Activated T-cell treated with anti-CD3 and anti-CD28 coated beads, Interleukin-2, amount 50 U/mL, for 1 hour (primary cell): ENCODE results near the gene ZBTB20.
"Not testable (repeated sequence)": the region's sequence is repeated elsewhere in the genome, so short reads cannot be mapped to it uniquely, and the experiment has no call there.

Experiments used
- DNase-seq: peaks from one replicate; pipeline ENCODE4 v3.0.0-alpha.2; 2020

ZBTB20 gene

GRCh38 chr3:115146418-115147328 is at the start of gene ZBTB20:
Gene ZBTB20, minus strand, starts transcription at chr3:115147288.
- DNase-seq, result peak; percentile 78

- no peak for DNase-seq
Observed at GRCh38 chr3:115194476-115194875, 47.4 kb upstream of the ZBTB20 start.

- no peak for DNase-seq
Observed at GRCh38 chr3:115190747-115191146, 43.7 kb upstream of the ZBTB20 start.

- DNase-seq, result no peak
Observed at GRCh38 chr3:115187149-115187757, 40.2 kb upstream of the ZBTB20 start.

GRCh38 chr3:115186351-115187148 is 39.5 kb upstream of the ZBTB20 start:
- no peak for DNase-seq

GRCh38 chr3:115184859-115185572 is 37.9 kb upstream of the ZBTB20 start:
- not testable (repeated sequence) for DNase-seq

- not testable (repeated sequence) for DNase-seq
Observed at GRCh38 chr3:115178930-115179329, 31.8 kb upstream of the ZBTB20 start.

- DNase-seq, result no peak
Observed at GRCh38 chr3:115169808-115170207, 22.7 kb upstream of the ZBTB20 start.

- DNase-seq, result no peak
Observed at GRCh38 chr3:115165701-115166100, 18.6 kb upstream of the ZBTB20 start.

GRCh38 chr3:115165266-115165665 is 18.2 kb upstream of the ZBTB20 start:
- DNase-seq, result no peak

- no peak for DNase-seq
Observed at GRCh38 chr3:115164374-115165221, 17.5 kb upstream of the ZBTB20 start.

GRCh38 chr3:115162759-115163158 is 15.7 kb upstream of the ZBTB20 start:
- no peak for DNase-seq

- no peak for DNase-seq
Observed at GRCh38 chr3:115161866-115162265, 14.8 kb upstream of the ZBTB20 start.

GRCh38 chr3:115161168-115161834 is 14.2 kb upstream of the ZBTB20 start:
- no peak for DNase-seq

- no peak for DNase-seq
Observed at GRCh38 chr3:115160295-115160694, 13.2 kb upstream of the ZBTB20 start.

- DNase-seq, result no peak
Observed at GRCh38 chr3:115156046-115156654, 9.1 kb upstream of the ZBTB20 start.

- no peak for DNase-seq
Observed at GRCh38 chr3:115154611-115155010, 7.5 kb upstream of the ZBTB20 start.

GRCh38 chr3:115151921-115152320 is 4.8 kb upstream of the ZBTB20 start:
- DNase-seq, result no peak

GRCh38 chr3:115148142-115148790 is 1.2 kb upstream of the ZBTB20 start:
- no peak for DNase-seq
